Activated T-cell treated with anti-CD3 and anti-CD28 coated beads, Interleukin-2, amount 50 U/mL, for 24 hours (primary cell): ENCODE results near the gene FMNL2.

Experiments
- DNase-seq: peaks from one replicate; pipeline ENCODE4 v3.0.0-alpha.2; 2020
- H3K27ac Mint-ChIP-seq: 2 replicates; pipeline ENCODE4 v1.8.0; 2020; ENCODE audit warnings: mild to moderate bottlenecking, mixed read lengths
- H3K27me3 Mint-ChIP-seq: 2 replicates; pipeline ENCODE4 v1.8.0; 2020; ENCODE audit warnings: mixed read lengths
- H3K36me3 Mint-ChIP-seq: 2 replicates; pipeline ENCODE4 v1.8.0; 2020; ENCODE audit warnings: low read depth, mixed read lengths
- H3K4me1 Mint-ChIP-seq: 2 replicates; pipeline ENCODE4 v1.8.0; 2020; ENCODE audit warnings: low read depth, mixed read lengths
- H3K4me3 Mint-ChIP-seq: 2 replicates; pipeline ENCODE4 v1.8.0; 2020; ENCODE audit warnings: mild to moderate bottlenecking, moderate library complexity, mixed read lengths
- H3K9me3 Mint-ChIP-seq: 2 replicates; pipeline ENCODE4 v1.8.0; 2020; ENCODE audit warnings: mixed read lengths

The FMNL2 gene

GRCh38 chr2:152459091-152459490 lies 124.1 kb downstream of the FMNL2 start:
- DNase-seq, result no peak
- H3K36me3 Mint-ChIP-seq, result no peaks in the 10 kb centered on the region
- no peak overlapping the region for H3K27ac Mint-ChIP-seq
- peaks cover 4% of the 10 kb centered on the region for H3K27me3 Mint-ChIP-seq
- H3K9me3 Mint-ChIP-seq, result no peaks in the 10 kb centered on the region
- no peak overlapping the region for H3K4me3 Mint-ChIP-seq
- no peaks in the 10 kb centered on the region for H3K4me1 Mint-ChIP-seq

GRCh38 chr2:152460567-152460966 lies 125.6 kb downstream of the FMNL2 start:
- Mint-ChIP-seq H3K4me3 (no peak overlapping the region), H3K4me1 (no peaks in the 10 kb centered on the region), H3K9me3 (no peaks in the 10 kb centered on the region), H3K27ac (no peak overlapping the region), H3K27me3 (peaks cover 7% of the 10 kb centered on the region), H3K36me3 (no peaks in the 10 kb centered on the region)
- no peak for DNase-seq

DNA sequence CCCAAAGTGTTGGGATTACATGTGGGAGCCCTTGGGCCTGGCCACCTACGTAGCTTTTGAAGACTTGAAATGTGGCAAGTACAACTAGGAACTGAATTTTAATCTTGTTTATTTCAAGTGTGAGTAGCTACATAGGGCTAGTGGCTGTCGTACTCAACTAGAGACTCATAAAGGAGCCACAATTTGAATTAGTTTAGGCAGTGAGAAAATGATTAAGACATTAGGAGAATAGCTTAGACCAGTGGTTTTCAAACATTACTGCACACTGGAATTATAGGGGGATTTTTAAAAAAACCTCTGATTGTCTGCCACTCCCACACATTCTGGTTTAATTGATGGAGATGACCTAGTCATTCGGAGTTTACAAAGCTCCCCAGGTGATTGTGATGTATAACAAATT lies 127.1 kb downstream of the FMNL2 start:
- Mint-ChIP-seq H3K9me3 (no peaks in the 10 kb centered on the region), H3K27ac (no peak overlapping the region)

GRCh38 chr2:152462779-152463178 lies 127.8 kb downstream of the FMNL2 start:
- Mint-ChIP-seq H3K9me3 (no peaks in the 10 kb centered on the region), H3K4me1 (no peaks in the 10 kb centered on the region), H3K36me3 (no peaks in the 10 kb centered on the region), H3K4me3 (no peak overlapping the region), H3K27ac (no peak overlapping the region), H3K27me3 (peaks cover 7% of the 10 kb centered on the region)
- DNase-seq, result no peak

More for the DNA sequence above, 127.1 kb downstream of the FMNL2 start:
- DNase-seq, result no peak
- H3K36me3 Mint-ChIP-seq, result no peaks in the 10 kb centered on the region
- H3K27me3 Mint-ChIP-seq, result peaks cover 7% of the 10 kb centered on the region
- no peaks in the 10 kb centered on the region for H3K4me1 Mint-ChIP-seq
- H3K4me3 Mint-ChIP-seq, result no peak overlapping the region

DNA sequence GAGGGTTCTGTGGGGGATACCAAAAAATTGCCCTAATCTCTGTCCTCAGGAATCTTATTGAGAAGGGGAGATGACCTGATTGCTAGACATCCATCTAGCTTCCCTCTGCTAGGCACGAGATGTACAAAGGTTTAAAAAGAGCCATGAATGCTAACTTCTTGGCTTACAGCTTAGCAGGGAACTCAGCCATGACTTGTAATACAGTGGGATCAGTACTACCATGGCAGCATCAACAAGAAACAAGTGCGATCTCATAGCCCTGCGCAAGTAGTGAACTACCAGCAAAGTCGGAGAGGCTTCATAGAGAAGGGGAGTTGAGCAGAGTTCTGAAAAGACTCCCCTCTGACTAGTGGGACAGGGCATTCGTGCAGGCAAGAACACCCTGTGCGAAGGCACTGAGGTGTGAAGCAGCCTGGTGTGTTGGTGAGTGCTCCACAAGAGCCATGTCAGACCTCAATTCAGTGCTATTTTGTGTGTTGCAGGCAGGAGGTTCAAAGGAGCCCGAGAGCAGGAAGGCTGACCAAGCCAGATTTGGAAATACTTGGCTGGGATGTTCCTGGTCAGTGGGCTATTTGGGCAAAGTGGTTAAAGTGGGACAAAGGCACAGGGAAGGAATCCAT lies 130.0 kb downstream of the FMNL2 start:
- no peak overlapping the region for H3K4me3 Mint-ChIP-seq
- peaks cover 7% of the 10 kb centered on the region for H3K27me3 Mint-ChIP-seq
- H3K9me3 Mint-ChIP-seq, result no peaks in the 10 kb centered on the region
- peaks cover 4% of the 10 kb centered on the region for H3K4me1 Mint-ChIP-seq
- no peaks in the 10 kb centered on the region for H3K36me3 Mint-ChIP-seq
- no peak overlapping the region for H3K27ac Mint-ChIP-seq
- no peak for DNase-seq

DNA sequence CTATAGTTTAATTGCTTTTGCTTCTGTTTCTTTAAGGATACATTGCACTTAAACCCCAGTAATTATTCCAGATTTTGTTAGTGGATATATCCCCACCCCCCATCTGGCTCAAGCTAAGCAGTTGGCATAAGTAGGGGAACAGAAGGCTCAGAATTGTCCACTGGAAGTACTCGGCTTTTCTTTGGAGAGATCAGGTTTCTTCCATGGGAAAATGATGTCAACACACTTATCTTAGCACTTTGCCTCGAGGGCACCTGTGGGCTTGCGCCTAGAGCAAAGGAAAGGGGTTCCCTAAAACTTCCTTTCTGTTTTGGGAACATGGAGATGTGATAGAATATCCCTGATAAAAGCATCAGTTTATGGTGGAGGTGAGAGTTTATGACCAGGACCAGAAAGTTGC lies 130.6 kb downstream of the FMNL2 start:
- no peaks in the 10 kb centered on the region for H3K9me3 Mint-ChIP-seq
- H3K4me3 Mint-ChIP-seq, result no peak overlapping the region
- peaks cover 8% of the 10 kb centered on the region for H3K27me3 Mint-ChIP-seq
- no peak overlapping the region for H3K27ac Mint-ChIP-seq
- H3K36me3 Mint-ChIP-seq, result no peaks in the 10 kb centered on the region
- H3K4me1 Mint-ChIP-seq, result peaks cover 4% of the 10 kb centered on the region
- DNase-seq, result no peak

- no peak for DNase-seq
- Mint-ChIP-seq H3K9me3 (no peaks in the 10 kb centered on the region), H3K27ac (no peak overlapping the region)
Observed at GRCh38 chr2:152466041-152466440, 131.1 kb downstream of the FMNL2 start.

GRCh38 chr2:152466980-152467676 lies 132.2 kb downstream of the FMNL2 start:
- no peaks in the 10 kb centered on the region for H3K36me3 Mint-ChIP-seq
- H3K4me1 Mint-ChIP-seq, result peaks cover 4% of the 10 kb centered on the region
- H3K9me3 Mint-ChIP-seq, result no peaks in the 10 kb centered on the region
- no peak overlapping the region for H3K27ac Mint-ChIP-seq
- no peak overlapping the region for H3K4me3 Mint-ChIP-seq
- peaks cover 7% of the 10 kb centered on the region for H3K27me3 Mint-ChIP-seq
- no peak for DNase-seq

More at GRCh38 chr2:152466041-152466440, 131.1 kb downstream of the FMNL2 start:
- Mint-ChIP-seq H3K4me1 (peaks cover 4% of the 10 kb centered on the region), H3K4me3 (no peak overlapping the region), H3K27me3 (peaks cover 10% of the 10 kb centered on the region), H3K36me3 (no peaks in the 10 kb centered on the region)

GRCh38 chr2:152467677-152468410 lies 132.9 kb downstream of the FMNL2 start:
- no peaks in the 10 kb centered on the region for H3K9me3 Mint-ChIP-seq
- no peak for DNase-seq
- no peaks in the 10 kb centered on the region for H3K36me3 Mint-ChIP-seq
- peaks cover 4% of the 10 kb centered on the region for H3K4me1 Mint-ChIP-seq
- H3K27ac Mint-ChIP-seq, result no peak overlapping the region
- H3K27me3 Mint-ChIP-seq, result peaks cover 8% of the 10 kb centered on the region
- H3K4me3 Mint-ChIP-seq, result no peak overlapping the region

- DNase-seq, result no peak
- Mint-ChIP-seq H3K27ac (no peak overlapping the region), H3K36me3 (no peaks in the 10 kb centered on the region), H3K9me3 (no peaks in the 10 kb centered on the region), H3K27me3 (peaks cover 15% of the 10 kb centered on the region), H3K4me1 (peaks cover 4% of the 10 kb centered on the region), H3K4me3 (no peak overlapping the region)
Observed at GRCh38 chr2:152468899-152469692, 134.1 kb downstream of the FMNL2 start.

- no peak overlapping the region for H3K4me3 Mint-ChIP-seq
- H3K36me3 Mint-ChIP-seq, result no peaks in the 10 kb centered on the region
- no peak overlapping the region for H3K27ac Mint-ChIP-seq
- H3K9me3 Mint-ChIP-seq, result no peaks in the 10 kb centered on the region
- peaks cover 4% of the 10 kb centered on the region for H3K4me1 Mint-ChIP-seq
- no peak for DNase-seq
- peaks cover 14% of the 10 kb centered on the region for H3K27me3 Mint-ChIP-seq
Observed at GRCh38 chr2:152470861-152471854, 136.2 kb downstream of the FMNL2 start.

GRCh38 chr2:152472481-152472887 lies 137.5 kb downstream of the FMNL2 start:
- no peaks in the 10 kb centered on the region for H3K9me3 Mint-ChIP-seq
- H3K4me3 Mint-ChIP-seq, result no peak overlapping the region
- no peak overlapping the region for H3K27ac Mint-ChIP-seq
- no peaks in the 10 kb centered on the region for H3K36me3 Mint-ChIP-seq
- peaks cover 4% of the 10 kb centered on the region for H3K4me1 Mint-ChIP-seq
- H3K27me3 Mint-ChIP-seq, result peaks cover 14% of the 10 kb centered on the region
- DNase-seq, result no peak

- no peak overlapping the region for H3K27ac Mint-ChIP-seq
- peaks cover 4% of the 10 kb centered on the region for H3K4me1 Mint-ChIP-seq
- H3K27me3 Mint-ChIP-seq, result peaks cover 14% of the 10 kb centered on the region
- H3K36me3 Mint-ChIP-seq, result no peaks in the 10 kb centered on the region
- no peak for DNase-seq
- H3K4me3 Mint-ChIP-seq, result no peak overlapping the region
- H3K9me3 Mint-ChIP-seq, result no peaks in the 10 kb centered on the region
Observed at GRCh38 chr2:152473151-152473857, 138.3 kb downstream of the FMNL2 start.
